Measurements from ENCODE around the gene LOXHD1. TPM values are rescaled to one million over a fixed set of nuclear protein-coding genes. Genes with fewer than 3 reads are reported as not detected.

LOXHD1 gene
- total and polyA plus RNA-seq, 8 donors: 0.12 to 0.46 (median 0.15) TPM; not detected in 2

DNA sequence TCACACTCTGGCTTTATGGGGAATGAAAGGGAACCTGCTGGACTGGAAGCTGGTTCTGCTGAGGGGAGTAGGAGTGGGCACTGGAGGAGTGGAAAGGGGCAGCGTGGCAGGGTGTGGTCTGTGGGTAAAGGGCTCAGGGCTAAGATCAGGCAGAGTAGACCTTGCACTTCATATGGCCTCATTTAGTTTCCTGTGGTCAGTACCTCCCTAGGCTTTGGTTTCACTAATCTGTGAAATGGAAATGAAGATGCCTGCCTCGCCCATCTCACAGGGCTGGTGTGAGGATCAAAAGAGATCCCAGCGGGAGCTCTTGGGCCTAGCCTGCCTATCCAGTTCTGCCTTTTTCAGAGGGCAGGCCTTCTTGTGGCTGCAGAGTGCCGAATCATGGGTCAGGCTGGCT lies 208.7 kb downstream of the LOXHD1 start:
- ATAC-seq: no peak
- H3K9me3 ChIP-seq: no peaks in the 10 kb centered on the region
- no peaks in the 10 kb centered on the region for H3K27me3 ChIP-seq
- FAIRE-seq: no peak
- H3K4me3 ChIP-seq: no peak overlapping the region
- WGBS, 2 donors: 66 to 80% methylated on average over 4 of the region's 4 CpGs
- TF ChIP-seq, protein P1, sequence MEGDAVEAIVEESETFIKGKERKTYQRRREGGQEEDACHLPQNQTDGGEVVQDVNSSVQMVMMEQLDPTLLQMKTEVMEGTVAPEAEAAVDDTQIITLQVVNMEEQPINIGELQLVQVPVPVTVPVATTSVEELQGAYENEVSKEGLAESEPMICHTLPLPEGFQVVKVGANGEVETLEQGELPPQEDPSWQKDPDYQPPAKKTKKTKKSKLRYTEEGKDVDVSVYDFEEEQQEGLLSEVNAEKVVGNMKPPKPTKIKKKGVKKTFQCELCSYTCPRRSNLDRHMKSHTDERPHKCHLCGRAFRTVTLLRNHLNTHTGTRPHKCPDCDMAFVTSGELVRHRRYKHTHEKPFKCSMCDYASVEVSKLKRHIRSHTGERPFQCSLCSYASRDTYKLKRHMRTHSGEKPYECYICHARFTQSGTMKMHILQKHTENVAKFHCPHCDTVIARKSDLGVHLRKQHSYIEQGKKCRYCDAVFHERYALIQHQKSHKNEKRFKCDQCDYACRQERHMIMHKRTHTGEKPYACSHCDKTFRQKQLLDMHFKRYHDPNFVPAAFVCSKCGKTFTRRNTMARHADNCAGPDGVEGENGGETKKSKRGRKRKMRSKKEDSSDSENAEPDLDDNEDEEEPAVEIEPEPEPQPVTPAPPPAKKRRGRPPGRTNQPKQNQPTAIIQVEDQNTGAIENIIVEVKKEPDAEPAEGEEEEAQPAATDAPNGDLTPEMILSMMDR (IDR thresholded peaks at IDR 0.05): no peak
- no peak overlapping the region for H3K27ac ChIP-seq
- no peaks in the 10 kb centered on the region for H3K4me1 ChIP-seq
- DNase-seq: no peak
- intact Hi-C loops (cut with DNase I): no loop called here
- no peaks in the 10 kb centered on the region for H3K36me3 ChIP-seq

DNA sequence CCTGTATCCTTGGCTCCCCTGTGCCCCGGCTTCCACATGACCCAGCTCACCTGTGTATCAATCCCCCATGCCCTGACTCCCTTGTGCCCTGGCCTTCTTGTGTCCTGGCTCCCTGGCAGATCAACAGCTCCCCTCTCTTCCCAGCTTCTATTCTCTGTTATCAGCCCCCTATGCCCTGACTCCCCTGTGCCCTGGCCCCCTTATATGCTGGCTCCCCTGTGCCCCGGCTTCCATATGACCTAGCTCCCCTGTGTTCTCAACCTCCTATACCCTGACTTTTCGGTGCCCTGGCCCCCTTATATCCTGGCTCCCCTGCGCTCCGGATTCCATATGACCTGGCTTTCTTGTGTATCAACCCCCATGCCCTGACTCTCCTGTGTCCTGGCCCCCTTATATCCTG lies 209.2 kb downstream of the LOXHD1 start:
- ATAC-seq (no peak), FAIRE-seq (no peak), DNase-seq (no peak)
- intact Hi-C loops (cut with DNase I): no loop called here
- WGBS, 2 donors: 84 to 92% methylated on average over 5 of the region's 5 CpGs
- Histone ChIP-seq H3K4me1 (no peaks in the 10 kb centered on the region), H3K4me3 (no peak overlapping the region), H3K27me3 (no peaks in the 10 kb centered on the region), H3K27ac (no peak overlapping the region), H3K36me3 (no peaks in the 10 kb centered on the region), H3K9me3 (no peaks in the 10 kb centered on the region)
- TF ChIP-seq, protein P1 (IDR thresholded peaks at IDR 0.05): no peak

DNA sequence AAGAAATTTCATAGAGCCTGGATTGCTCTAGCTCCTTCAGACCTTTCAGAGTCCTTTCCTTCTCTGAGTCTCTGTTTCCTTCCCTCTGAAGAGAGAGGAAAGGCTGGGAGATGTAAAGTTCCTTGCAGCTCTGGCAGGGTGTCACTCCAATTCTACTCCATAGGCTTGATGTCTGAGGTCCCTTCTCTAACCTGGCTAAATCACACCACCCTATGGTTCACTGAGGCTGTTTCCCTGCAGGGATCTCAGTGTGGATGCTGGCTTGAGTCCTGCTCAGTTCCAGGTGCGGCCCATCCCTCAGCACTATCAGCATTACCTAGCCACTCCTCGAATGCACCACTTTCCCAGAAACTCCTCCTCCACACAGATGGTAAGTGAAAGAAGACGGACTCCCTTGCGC lies 209.7 kb downstream of the LOXHD1 start:
- WGBS, 2 donors: 63 to 68% methylated on average over 4 of the region's 4 CpGs
- H3K27me3 ChIP-seq: no peaks in the 10 kb centered on the region
- no peaks in the 10 kb centered on the region for H3K9me3 ChIP-seq
- no peaks in the 10 kb centered on the region for H3K4me1 ChIP-seq
- DNase-seq (no peak), FAIRE-seq (no peak), ATAC-seq (no peak)
- TF ChIP-seq, protein P1 (IDR thresholded peaks at IDR 0.05): no peak
- H3K27ac ChIP-seq: no peak overlapping the region
- H3K36me3 ChIP-seq: no peaks in the 10 kb centered on the region
- no peak overlapping the region for H3K4me3 ChIP-seq
- intact Hi-C loops (cut with DNase I): no loop called here

DNA sequence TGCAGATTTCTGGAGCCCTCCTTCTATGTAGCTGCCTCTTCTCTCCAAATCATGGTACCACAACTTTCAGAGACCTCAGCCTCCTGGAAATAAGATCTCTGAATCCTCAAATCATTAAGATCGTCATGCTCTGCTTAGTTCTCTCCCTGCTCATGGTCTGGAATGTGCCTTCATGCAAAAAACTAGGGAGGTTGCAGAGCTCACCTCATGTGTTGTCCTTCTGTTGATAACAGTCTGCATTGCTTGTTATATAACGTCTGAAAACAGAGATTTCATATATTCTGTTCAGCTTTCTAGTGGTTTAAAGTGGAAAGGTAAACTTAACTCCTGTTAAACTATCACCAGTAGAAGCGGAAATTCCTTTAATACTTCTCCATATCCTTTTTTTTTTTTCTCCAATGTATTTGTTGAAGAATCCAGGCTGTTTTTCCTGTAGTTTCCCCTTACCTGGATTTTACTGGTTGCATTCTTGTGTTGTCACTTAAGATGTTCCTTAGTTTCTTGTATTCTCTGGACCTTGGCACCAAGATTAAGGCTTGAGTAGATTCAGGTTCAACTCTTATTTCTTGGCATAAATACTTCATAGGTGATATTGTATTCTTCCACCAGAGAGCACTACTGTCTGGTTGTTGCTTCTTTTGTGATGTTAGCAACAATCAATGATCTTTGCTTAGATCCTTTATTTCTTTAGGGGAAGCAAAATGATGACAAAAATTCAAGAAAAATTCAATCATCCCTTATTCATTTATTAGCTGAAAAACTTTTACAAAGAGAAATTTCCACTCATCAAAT lies 211.3 kb downstream of the LOXHD1 start:
- Histone ChIP-seq H3K4me3 (no peak overlapping the region), H3K27me3 (no peaks in the 10 kb centered on the region), H3K27ac (no peak overlapping the region), H3K4me1 (no peaks in the 10 kb centered on the region), H3K36me3 (no peaks in the 10 kb centered on the region), H3K9me3 (no peaks in the 10 kb centered on the region)
- intact Hi-C loops (cut with DNase I): no loop called here
- 44 to 62% methylated on average over 3 of the region's 3 CpGs for WGBS, 2 donors
- TF ChIP-seq, protein P1 (IDR thresholded peaks at IDR 0.05): no peak
- FAIRE-seq: no peak
- ATAC-seq: no peak
- no peak for DNase-seq

DNA sequence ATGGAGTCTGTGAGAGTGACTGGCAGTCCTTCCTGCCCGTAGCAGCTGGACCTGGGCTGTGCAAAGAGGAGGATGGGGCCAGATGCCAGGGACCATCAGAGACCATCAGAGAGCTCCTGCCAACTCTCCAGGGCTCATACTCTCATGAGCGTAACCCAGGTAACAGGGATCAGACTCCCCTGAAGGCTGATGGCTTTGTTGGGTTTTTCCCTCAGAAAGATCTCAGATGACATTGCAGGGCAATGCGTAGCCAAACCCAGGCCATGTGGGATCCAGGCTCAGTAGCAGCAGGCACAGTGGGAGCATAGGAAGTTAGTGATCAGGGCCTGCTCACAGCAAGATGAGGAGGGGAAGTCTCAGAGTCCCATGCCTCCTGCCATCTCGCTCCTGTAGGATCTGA lies 218.0 kb downstream of the LOXHD1 start:
- ATAC-seq (no peak), FAIRE-seq (no peak), DNase-seq (no peak)
- Histone ChIP-seq H3K27ac (no peak overlapping the region), H3K36me3 (no peaks in the 10 kb centered on the region), H3K9me3 (no peaks in the 10 kb centered on the region), H3K27me3 (no peaks in the 10 kb centered on the region), H3K4me3 (no peak overlapping the region), H3K4me1 (no peaks in the 10 kb centered on the region)
- TF ChIP-seq, protein P1 (IDR thresholded peaks at IDR 0.05): no peak
- 81 to 87% methylated on average over 4 of the region's 4 CpGs for WGBS, 2 donors
- intact Hi-C loops (cut with DNase I): no loop called here

Measured in pancreas (tissue), 10 donors.